Trophoblast cell (in vitro differentiated cells and primary cell): ENCODE results near the gene SPNS1.

Experiments used
- DNase-seq, 2 donors: peaks; one replicate each; pipeline ENCODE4 v3.0.0-alpha.2; 2016
- H2AFZ ChIP-seq: 2 replicates; pipeline ENCODE4 v1.6.1; 2013; ENCODE audit warnings: low read length, moderate library complexity, mild to moderate bottlenecking; ENCODE audit not compliant: insufficient read depth, poor library complexity
- H2AK5ac ChIP-seq: 2 replicates; pipeline ENCODE4 v1.6.1; 2013; ENCODE audit warnings: mild to moderate bottlenecking, low read length
- H2BK120ac ChIP-seq: 2 replicates; pipeline ENCODE4 v1.6.1; 2013; ENCODE audit warnings: low read length, mild to moderate bottlenecking, moderate library complexity; ENCODE audit not compliant: insufficient read depth, poor library complexity
- H2BK12ac ChIP-seq: 2 replicates; pipeline ENCODE4 v1.6.1; 2013; ENCODE audit warnings: mild to moderate bottlenecking, low read length, moderate library complexity
- H2BK5ac ChIP-seq: 2 replicates; pipeline ENCODE4 v1.6.1; 2013; ENCODE audit warnings: low read length, low read depth, moderate library complexity, mild to moderate bottlenecking; ENCODE audit not compliant: poor library complexity
- H3K14ac ChIP-seq: 2 replicates; pipeline ENCODE4 v1.6.1; 2013; ENCODE audit warnings: mild to moderate bottlenecking, low read length
- H3K18ac ChIP-seq: 2 replicates; pipeline ENCODE4 v1.6.1; 2013; ENCODE audit warnings: mild to moderate bottlenecking, low read length
- H3K23ac ChIP-seq: 2 replicates; pipeline ENCODE4 v1.6.1; 2013; ENCODE audit warnings: low read length
- H3K27ac ChIP-seq: 2 replicates; pipeline ENCODE4 v1.5.1; 2013; ENCODE audit warnings: low read depth, mild to moderate bottlenecking, inconsistent platforms, low read length, moderate library complexity
- H3K27me3 ChIP-seq: 2 replicates; pipeline ENCODE4 v1.6.1; 2013; ENCODE audit warnings: inconsistent platforms, mild to moderate bottlenecking, low read length, moderate library complexity; ENCODE audit not compliant: insufficient read depth
- H3K36me3 ChIP-seq, 2 experiments: 1 replicate in 1 of 2; 2 replicates in 1 of 2; pipeline ENCODE4 v1.6.1; 2013; ENCODE audit warnings: low read length in 2 of 2, mild to moderate bottlenecking in 2 of 2, moderate library complexity in 1 of 2; ENCODE audit not compliant: insufficient read depth in 2 of 2, control insufficient read depth in 1 of 2
- H3K4ac ChIP-seq: 2 replicates; pipeline ENCODE4 v1.6.1; 2013; ENCODE audit warnings: low read depth, mild to moderate bottlenecking, low read length, moderate library complexity
- H3K4me1 ChIP-seq, 2 experiments: 1 replicate in 1 of 2; 2 replicates in 1 of 2; pipeline ENCODE4 v1.6.1; 2013; ENCODE audit warnings: low read length in 2 of 2, mild to moderate bottlenecking in 2 of 2, moderate library complexity in 1 of 2; ENCODE audit not compliant: insufficient read depth in 2 of 2, control insufficient read depth in 1 of 2
- H3K4me2 ChIP-seq: 2 replicates; pipeline ENCODE4 v1.6.1; 2013; ENCODE audit warnings: inconsistent platforms, mild to moderate bottlenecking, low read length, moderate library complexity
- H3K4me3 ChIP-seq: 2 replicates; pipeline ENCODE4 v1.5.1; 2013; ENCODE audit warnings: mild to moderate bottlenecking, low read depth, low read length, inconsistent platforms
- H3K79me1 ChIP-seq: one replicate; pipeline ENCODE4 v1.6.1; 2013; ENCODE audit warnings: low read length
- H3K79me2 ChIP-seq: 2 replicates; pipeline ENCODE4 v1.6.1; 2013; ENCODE audit warnings: low read length, mild to moderate bottlenecking; ENCODE audit not compliant: control insufficient read depth, insufficient read depth, poor library complexity
- H3K9ac ChIP-seq: 2 replicates; pipeline ENCODE4 v1.6.1; 2013; ENCODE audit warnings: mild to moderate bottlenecking, low read length
- H3K9me3 ChIP-seq: 2 replicates; pipeline ENCODE4 v1.6.1; 2013; ENCODE audit warnings: low read depth, mild to moderate bottlenecking, control low read depth, inconsistent platforms, low read length; ENCODE audit not compliant: insufficient read depth
- H4K12ac ChIP-seq: 2 replicates; pipeline ENCODE4 v1.6.1; 2013; ENCODE audit warnings: low read depth, mild to moderate bottlenecking, low read length, moderate library complexity
- H4K8ac ChIP-seq: 2 replicates; pipeline ENCODE4 v1.6.1; 2013; ENCODE audit warnings: low read depth, mild to moderate bottlenecking, low read length, moderate library complexity
- H4K91ac ChIP-seq: one replicate; pipeline ENCODE4 v1.6.1; 2013; ENCODE audit warnings: low read depth, mild to moderate bottlenecking, low read length, moderate library complexity
- WGBS: extraction: QIAGEN DNeasy Blood & Tissue Kit; methylation state at CpG from one replicate; pipeline ENCODE4 v1.1.7; 2013; ENCODE audit warnings: missing lambda C conversion rate; ENCODE audit not compliant: insufficient read length, insufficient coverage; ENCODE audit errors: extremely low coverage; 5-methylcytosine and 5-hydroxymethylcytosine counted together

SPNS1 gene

GRCh38 chr16:29023279-29024277 lies 49.0 kb downstream of the SPNS1 start:
- H2BK12ac ChIP-seq: no peak overlapping the region

GRCh38 chr16:29024278-29024677 lies 49.7 kb downstream of the SPNS1 start:
- Histone ChIP-seq H3K79me2 (no peaks in the 10 kb centered on the region), H4K12ac (no peak overlapping the region)
- WGBS: no CpG with 5 or more reads among the region's 5 CpGs

More at GRCh38 chr16:29023279-29024277, 49.0 kb downstream of the SPNS1 start:
- Histone ChIP-seq H3K27ac (no peak overlapping the region), H3K79me1 (no peaks in the 10 kb centered on the region), H3K9ac (no peak overlapping the region), H3K18ac (no peak overlapping the region), H3K4ac (no peak overlapping the region), H2BK5ac (no peak overlapping the region), H3K4me2 (no peak overlapping the region), H3K27me3 (no peaks in the 10 kb centered on the region), H4K8ac (no peak overlapping the region), H3K9me3 (no peaks in the 10 kb centered on the region), H3K36me3 (no peaks in the 10 kb centered on the region), H3K14ac (no peak overlapping the region), H4K91ac (no peak overlapping the region), H2AFZ (no peak overlapping the region), H3K4me3 (no peak overlapping the region), H4K12ac (no peak overlapping the region), H3K4me1 (no peaks in the 10 kb centered on the region), H2BK120ac (no peak overlapping the region), H2AK5ac (no peak overlapping the region), H3K23ac (no peak overlapping the region), H3K79me2 (no peaks in the 10 kb centered on the region)
- DNase-seq: peak; percentile 6 to 12
- no CpG with 5 or more reads among the region's 15 CpGs for WGBS

GRCh38 chr16:29025218-29025617 lies 50.6 kb downstream of the SPNS1 start:
- H4K12ac ChIP-seq: no peak overlapping the region
- DNase-seq: no peak
- no CpG with 5 or more reads among the region's 5 CpGs for WGBS

More at GRCh38 chr16:29024278-29024677, 49.7 kb downstream of the SPNS1 start:
- Histone ChIP-seq H3K79me1 (no peaks in the 10 kb centered on the region), H2BK120ac (no peak overlapping the region), H3K18ac (no peak overlapping the region), H2AFZ (no peak overlapping the region), H4K91ac (no peak overlapping the region), H4K8ac (no peak overlapping the region), H3K36me3 (no peaks in the 10 kb centered on the region), H2BK5ac (no peak overlapping the region), H2BK12ac (no peak overlapping the region), H3K4me3 (no peak overlapping the region), H3K14ac (no peak overlapping the region), H3K4me2 (no peak overlapping the region), H3K27ac (no peak overlapping the region), H2AK5ac (no peak overlapping the region), H3K9me3 (no peaks in the 10 kb centered on the region), H3K23ac (no peak overlapping the region), H3K4me1 (peaks cover 0 to 5% of the 10 kb centered on the region in 2 experiments), H3K9ac (no peak overlapping the region), H3K4ac (no peak overlapping the region), H3K27me3 (no peaks in the 10 kb centered on the region)
- DNase-seq: no peak

GRCh38 chr16:29025735-29026134 lies 51.2 kb downstream of the SPNS1 start:
- WGBS: no CpG with 5 or more reads among the region's 4 CpGs
- no peaks in the 10 kb centered on the region for H3K36me3 ChIP-seq

More at GRCh38 chr16:29025218-29025617, 50.6 kb downstream of the SPNS1 start:
- H3K4me2 ChIP-seq: no peak overlapping the region
- no peak overlapping the region for H3K14ac ChIP-seq
- H2BK12ac ChIP-seq: no peak overlapping the region
- no peak overlapping the region for H2AK5ac ChIP-seq
- H3K18ac ChIP-seq: no peak overlapping the region
- no peaks in the 10 kb centered on the region for H3K36me3 ChIP-seq
- no peak overlapping the region for H4K91ac ChIP-seq
- no peak overlapping the region for H4K8ac ChIP-seq
- H2BK5ac ChIP-seq: no peak overlapping the region
- no peaks in the 10 kb centered on the region for H3K27me3 ChIP-seq
- no peak overlapping the region for H3K23ac ChIP-seq
- no peak overlapping the region for H3K4me3 ChIP-seq
- H3K79me2 ChIP-seq: no peaks in the 10 kb centered on the region
- no peak overlapping the region for H3K4ac ChIP-seq
- no peaks in the 10 kb centered on the region for H3K79me1 ChIP-seq
- no peak overlapping the region for H2AFZ ChIP-seq
- H3K9ac ChIP-seq: no peak overlapping the region
- H3K27ac ChIP-seq: no peak overlapping the region
- no peaks in the 10 kb centered on the region for H3K9me3 ChIP-seq
- peaks cover 0 to 8% of the 10 kb centered on the region in 2 experiments for H3K4me1 ChIP-seq
- no peak overlapping the region for H2BK120ac ChIP-seq

More at GRCh38 chr16:29025735-29026134, 51.2 kb downstream of the SPNS1 start:
- no peaks in the 10 kb centered on the region for H3K9me3 ChIP-seq
- no peak overlapping the region for H3K27ac ChIP-seq
- H3K79me2 ChIP-seq: no peaks in the 10 kb centered on the region
- no peak overlapping the region for H2BK5ac ChIP-seq
- no peak overlapping the region for H3K14ac ChIP-seq
- no peaks in the 10 kb centered on the region for H3K79me1 ChIP-seq
- H2AFZ ChIP-seq: no peak overlapping the region
- no peak overlapping the region for H2BK120ac ChIP-seq
- H2AK5ac ChIP-seq: no peak overlapping the region
- H4K12ac ChIP-seq: no peak overlapping the region
- no peak overlapping the region for H3K9ac ChIP-seq
- no peak overlapping the region for H3K4me3 ChIP-seq
- H4K91ac ChIP-seq: no peak overlapping the region
- no peaks in the 10 kb centered on the region for H3K27me3 ChIP-seq
- H3K23ac ChIP-seq: no peak overlapping the region
- H3K4me2 ChIP-seq: no peak overlapping the region
- H2BK12ac ChIP-seq: no peak overlapping the region
- no peak for DNase-seq
- H3K4me1 ChIP-seq: peaks cover 0 to 8% of the 10 kb centered on the region in 2 experiments
- H4K8ac ChIP-seq: no peak overlapping the region
- H3K18ac ChIP-seq: no peak overlapping the region
- no peak overlapping the region for H3K4ac ChIP-seq
